Measurements from ENCODE around the gene ERO1A. TPM values are rescaled to one million over a fixed set of nuclear protein-coding genes. Genes with fewer than 3 reads are reported as not detected.

The ERO1A gene
- total RNA-seq, 1 donor from 2014 or later, result 25.8 TPM

DNA sequence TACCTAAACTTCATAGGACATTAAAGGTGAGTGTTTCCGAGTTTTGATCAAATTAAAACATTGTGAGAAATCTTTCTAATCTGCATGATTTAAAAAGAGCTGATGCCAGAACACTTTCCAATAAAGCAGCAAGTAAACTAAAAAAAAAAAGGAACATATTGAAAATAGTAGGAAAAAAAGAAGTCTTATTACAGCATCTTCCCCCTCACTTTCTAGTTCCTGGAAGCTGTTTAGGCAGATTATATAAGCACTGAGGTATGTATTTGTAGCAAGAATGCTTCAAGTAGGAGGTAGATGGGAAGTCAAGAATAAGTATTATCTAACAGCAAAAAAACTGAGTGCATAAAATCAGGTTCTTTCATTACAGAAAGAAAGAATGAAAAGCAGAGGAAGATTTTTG is 45.8 kb downstream of the ERO1A start:
- TF ChIP-seq, protein P1, sequence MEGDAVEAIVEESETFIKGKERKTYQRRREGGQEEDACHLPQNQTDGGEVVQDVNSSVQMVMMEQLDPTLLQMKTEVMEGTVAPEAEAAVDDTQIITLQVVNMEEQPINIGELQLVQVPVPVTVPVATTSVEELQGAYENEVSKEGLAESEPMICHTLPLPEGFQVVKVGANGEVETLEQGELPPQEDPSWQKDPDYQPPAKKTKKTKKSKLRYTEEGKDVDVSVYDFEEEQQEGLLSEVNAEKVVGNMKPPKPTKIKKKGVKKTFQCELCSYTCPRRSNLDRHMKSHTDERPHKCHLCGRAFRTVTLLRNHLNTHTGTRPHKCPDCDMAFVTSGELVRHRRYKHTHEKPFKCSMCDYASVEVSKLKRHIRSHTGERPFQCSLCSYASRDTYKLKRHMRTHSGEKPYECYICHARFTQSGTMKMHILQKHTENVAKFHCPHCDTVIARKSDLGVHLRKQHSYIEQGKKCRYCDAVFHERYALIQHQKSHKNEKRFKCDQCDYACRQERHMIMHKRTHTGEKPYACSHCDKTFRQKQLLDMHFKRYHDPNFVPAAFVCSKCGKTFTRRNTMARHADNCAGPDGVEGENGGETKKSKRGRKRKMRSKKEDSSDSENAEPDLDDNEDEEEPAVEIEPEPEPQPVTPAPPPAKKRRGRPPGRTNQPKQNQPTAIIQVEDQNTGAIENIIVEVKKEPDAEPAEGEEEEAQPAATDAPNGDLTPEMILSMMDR (IDR thresholded peaks at IDR 0.05; ENCODE audit: partially characterized antibody, unreplicated experiment), result no peak
- no peak overlapping the region for H3K4me3 Mint-ChIP-seq (ENCODE audit: unreplicated experiment)
- H3K36me3 Mint-ChIP-seq (ENCODE audit: unreplicated experiment), result no peaks in the 10 kb centered on the region
- no peaks in the 10 kb centered on the region for H3K4me1 Mint-ChIP-seq (ENCODE audit: low read depth, unreplicated experiment)
- H3K9me3 Mint-ChIP-seq (ENCODE audit: unreplicated experiment), result no peaks in the 10 kb centered on the region
- H3K27me3 Mint-ChIP-seq (ENCODE audit: unreplicated experiment), result no peaks in the 10 kb centered on the region
- no peak for DNase-seq
- H3K27ac Mint-ChIP-seq (ENCODE audit: unreplicated experiment), result no peak overlapping the region

DNA sequence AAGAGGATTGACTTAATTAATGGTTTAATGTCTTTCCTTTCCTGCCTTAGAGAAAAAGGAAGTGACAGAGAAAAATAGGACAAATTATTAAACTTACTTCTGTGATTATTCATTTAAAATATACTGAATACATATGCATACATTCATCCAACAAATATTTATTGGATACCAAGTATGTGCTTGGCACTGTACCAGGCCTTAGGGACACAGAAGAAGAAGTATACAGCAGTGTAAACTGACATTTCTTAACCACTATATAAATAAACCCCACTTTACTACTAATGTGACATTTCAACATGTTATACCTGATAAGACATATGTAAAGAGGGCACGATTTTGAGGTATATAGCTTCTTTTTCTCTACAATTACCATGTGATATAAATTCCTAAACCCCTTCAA is 53.6 kb downstream of the ERO1A start:
- TF ChIP-seq, protein P1 (IDR thresholded peaks at IDR 0.05; ENCODE audit: partially characterized antibody, unreplicated experiment), result no peak
- no peaks in the 10 kb centered on the region for H3K9me3 Mint-ChIP-seq (ENCODE audit: unreplicated experiment)
- no peaks in the 10 kb centered on the region for H3K4me1 Mint-ChIP-seq (ENCODE audit: low read depth, unreplicated experiment)
- H3K36me3 Mint-ChIP-seq (ENCODE audit: unreplicated experiment), result peaks cover 4% of the 10 kb centered on the region
- no peaks in the 10 kb centered on the region for H3K27me3 Mint-ChIP-seq (ENCODE audit: unreplicated experiment)
- no peak for DNase-seq
- H3K27ac Mint-ChIP-seq (ENCODE audit: unreplicated experiment), result no peak overlapping the region
- no peak overlapping the region for H3K4me3 Mint-ChIP-seq (ENCODE audit: unreplicated experiment)

DNA sequence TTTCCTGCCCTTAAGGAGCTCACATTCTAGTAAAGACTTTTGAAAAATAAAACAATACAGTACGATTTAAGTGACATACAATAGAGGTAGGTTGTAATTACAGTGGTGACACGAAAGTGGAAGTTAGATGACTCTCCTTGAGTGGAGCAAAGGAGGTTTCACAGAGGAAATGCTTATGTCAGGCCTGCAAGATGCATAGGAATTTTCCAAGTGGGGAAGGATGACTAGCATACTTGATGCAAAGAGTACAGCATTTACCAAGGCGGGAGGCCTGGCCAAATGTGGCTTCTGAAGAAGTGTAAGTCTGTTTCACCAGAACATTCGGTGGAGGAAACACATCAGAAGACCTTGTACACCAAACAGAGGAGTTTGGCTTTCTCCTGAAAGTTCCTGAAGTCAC is 55.2 kb downstream of the ERO1A start:
- Mint-ChIP-seq H3K36me3 (ENCODE audit: unreplicated experiment) (peaks cover 4% of the 10 kb centered on the region), H3K4me1 (ENCODE audit: low read depth, unreplicated experiment) (no peaks in the 10 kb centered on the region), H3K27me3 (ENCODE audit: unreplicated experiment) (no peaks in the 10 kb centered on the region), H3K9me3 (ENCODE audit: unreplicated experiment) (no peaks in the 10 kb centered on the region), H3K27ac (ENCODE audit: unreplicated experiment) (no peak overlapping the region), H3K4me3 (ENCODE audit: unreplicated experiment) (no peak overlapping the region)
- no peak for DNase-seq
- TF ChIP-seq, protein P1 (IDR thresholded peaks at IDR 0.05; ENCODE audit: partially characterized antibody, unreplicated experiment), result no peak

DNA sequence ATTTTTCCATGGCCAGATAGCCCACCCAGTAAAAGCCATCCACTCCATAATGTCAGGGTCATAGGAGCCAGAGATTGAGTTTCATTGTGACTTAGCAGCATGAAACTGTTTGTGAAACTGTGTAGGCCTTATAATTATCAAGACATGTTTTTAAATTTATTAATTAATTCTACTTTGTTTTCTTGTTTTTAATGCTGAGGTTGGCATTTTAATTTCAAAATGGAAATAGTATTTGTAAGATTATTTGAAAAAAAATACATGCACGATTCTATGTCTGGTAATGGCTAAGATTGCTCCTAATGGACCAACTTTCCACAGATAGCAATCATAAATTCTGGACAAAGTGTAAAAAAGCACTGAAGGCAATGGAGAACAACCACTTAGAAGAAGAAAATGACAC is 75.7 kb downstream of the ERO1A start:
- Mint-ChIP-seq H3K27me3 (ENCODE audit: unreplicated experiment) (no peaks in the 10 kb centered on the region), H3K36me3 (ENCODE audit: unreplicated experiment) (no peaks in the 10 kb centered on the region), H3K4me3 (ENCODE audit: unreplicated experiment) (no peak overlapping the region), H3K4me1 (ENCODE audit: low read depth, unreplicated experiment) (peaks cover 2% of the 10 kb centered on the region), H3K9me3 (ENCODE audit: unreplicated experiment) (no peaks in the 10 kb centered on the region), H3K27ac (ENCODE audit: unreplicated experiment) (no peak overlapping the region)
- TF ChIP-seq, protein P1 (IDR thresholded peaks at IDR 0.05; ENCODE audit: partially characterized antibody, unreplicated experiment), result no peak
- no peak for DNase-seq

DNA sequence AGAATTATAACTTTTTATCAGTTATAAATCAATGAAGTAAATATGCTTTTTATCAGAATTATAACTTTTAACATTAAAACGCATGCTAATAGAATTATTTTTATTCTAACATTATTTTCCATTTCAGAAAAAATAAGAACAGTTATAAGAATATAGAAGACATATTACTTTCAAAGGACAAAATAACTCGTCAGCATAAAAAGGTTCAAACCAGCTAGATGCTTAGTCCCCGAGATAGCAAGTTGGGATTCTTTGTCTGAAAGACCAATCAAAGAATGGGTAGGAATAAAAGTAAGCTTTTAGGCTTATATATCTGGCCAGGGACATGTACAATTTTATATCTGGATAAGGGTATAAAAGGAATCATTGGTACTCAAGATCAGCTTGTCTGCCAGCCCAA is 76.8 kb downstream of the ERO1A start:
- Mint-ChIP-seq H3K4me3 (ENCODE audit: unreplicated experiment) (no peak overlapping the region), H3K9me3 (ENCODE audit: unreplicated experiment) (no peaks in the 10 kb centered on the region), H3K36me3 (ENCODE audit: unreplicated experiment) (no peaks in the 10 kb centered on the region), H3K4me1 (ENCODE audit: low read depth, unreplicated experiment) (peaks cover 2% of the 10 kb centered on the region), H3K27me3 (ENCODE audit: unreplicated experiment) (no peaks in the 10 kb centered on the region), H3K27ac (ENCODE audit: unreplicated experiment) (no peak overlapping the region)
- no peak for DNase-seq
- TF ChIP-seq, protein P1 (IDR thresholded peaks at IDR 0.05; ENCODE audit: partially characterized antibody, unreplicated experiment), result no peak
